ENCODE results near the gene ZNF662. TPM values are rescaled to one million over a fixed set of nuclear protein-coding genes. Genes with fewer than 3 reads are reported as not detected.

Gene ZNF662
- total RNA-seq, 1 experiment from 2014 or later, result not detected

GRCh38 chr3:42923606-42924005 is 17.7 kb downstream of the ZNF662 start:
- no peak overlapping the region for H3K56ac ChIP-seq (ENCODE audit: insufficient read length, low read depth, low read length)
- H3K18ac ChIP-seq (ENCODE audit: insufficient read length, low read depth, low read length), result no peak overlapping the region
- H3K27ac ChIP-seq (ENCODE audit: insufficient read length, low read depth, low read length), result no peak overlapping the region
- H3K27ac Mint-ChIP-seq, result no peak overlapping the region
- no CpG with 5 or more reads among the region's 4 CpGs for WGBS (ENCODE audit: extremely low coverage, insufficient read length, low lambda C conversion rate)
- no peak overlapping the region for H2BK5ac ChIP-seq (ENCODE audit: insufficient read length, low read length)
- no peaks in the 10 kb centered on the region for H3K4me1 ChIP-seq (ENCODE audit: insufficient read depth, low read length)
- H4K5ac ChIP-seq (ENCODE audit: insufficient read length, low read depth, low read length), result no peak overlapping the region
- no peaks in the 10 kb centered on the region for H3K9me3 ChIP-seq (ENCODE audit: control insufficient read depth, low read depth, low read length)
- H3K79me2 ChIP-seq (ENCODE audit: insufficient read depth, low read length), result no peaks in the 10 kb centered on the region
- no peaks in the 10 kb centered on the region for H3K4me1 Mint-ChIP-seq
- H4K8ac ChIP-seq (replicated peaks; ENCODE audit: insufficient read length, low read depth, low read length), result no peak overlapping the region
- H2AK5ac ChIP-seq (ENCODE audit: insufficient read length, low read length), result no peak overlapping the region
- H3K23me2 ChIP-seq (ENCODE audit: insufficient read length, low read depth, low read length, poor library complexity, severe bottlenecking), result no peaks in the 10 kb centered on the region
- H3K4ac ChIP-seq (ENCODE audit: low read depth, low read length), result no peak overlapping the region
- no peak for TF ChIP-seq CTCF (conservative IDR thresholded peaks at IDR 0.05)
- H3K14ac ChIP-seq (ENCODE audit: insufficient read depth, low read length), result no peak overlapping the region
- H2BK120ac ChIP-seq (ENCODE audit: low read depth, low read length, poor library complexity, severe bottlenecking), result no peak overlapping the region
- no peaks in the 10 kb centered on the region for H3K27me3 ChIP-seq (ENCODE audit: insufficient read depth, low read length)
- H3K4me2 ChIP-seq (ENCODE audit: insufficient read depth, insufficient read length, low read length), result no peak overlapping the region
- H3K79me1 ChIP-seq (ENCODE audit: insufficient read depth, low read depth, low read length, poor library complexity, severe bottlenecking), result no peaks in the 10 kb centered on the region
- no peak overlapping the region for H2BK12ac ChIP-seq (ENCODE audit: insufficient read length, low read depth, low read length)
- H2AFZ ChIP-seq (ENCODE audit: low read length), result no peak overlapping the region
- no peak overlapping the region for H2BK15ac ChIP-seq (ENCODE audit: low read depth, low read length)
- H4K20me1 ChIP-seq (ENCODE audit: control insufficient read depth, insufficient read depth, insufficient read length), result no peaks in the 10 kb centered on the region
- H3K23ac ChIP-seq (ENCODE audit: insufficient read length, low read depth, low read length), result no peak overlapping the region
- H4K91ac ChIP-seq (ENCODE audit: insufficient read length, low read depth, low read length), result no peak overlapping the region
- peaks cover 3% of the 10 kb centered on the region for H3K27me3 Mint-ChIP-seq (ENCODE audit: low read depth)
- peaks cover 14 to 24% of the 10 kb centered on the region in 2 experiments for H3K9me3 Mint-ChIP-seq
- H3K36me3 Mint-ChIP-seq (ENCODE audit: insufficient read depth in 1 of 3, low read depth in 3 of 3), result peaks cover 2 to 14% (median 5%) of the 10 kb centered on the region in 3 experiments; a peak in 6 of 7 replicates
- no peak overlapping the region for H3K4me3 Mint-ChIP-seq
- H3K9ac ChIP-seq (ENCODE audit: extremely low read depth, insufficient read length, low read length), result no peak overlapping the region
- DNase-seq, result no peak
- H3T11ph ChIP-seq (ENCODE audit: low read length), result no peak overlapping the region
- no peak overlapping the region for H2BK20ac ChIP-seq (ENCODE audit: low read depth, low read length, poor library complexity, severe bottlenecking)

All from H9 (cell line).